Activated CD8-positive, alpha-beta memory T cell treated with anti-CD3 and anti-CD28 coated beads for 1 hour (primary cell): ENCODE measurements around the gene ZDHHC7.
A peak's percentile ranks its signal among the peaks of the same experiment; 100 is the strongest.

Experiments used
- DNase-seq, 2 donors: peaks; one replicate each; pipeline ENCODE4 v3.0.0-alpha.2; 2020; ENCODE audit warnings: low read depth in 1 of 2; ENCODE audit errors: extremely low read depth in 1 of 2

ZDHHC7 gene

GRCh38 chr16:84925092-84925772, 86.1 kb downstream of the ZDHHC7 start:
- peak; percentile 32 to 54 for DNase-seq

- DNase-seq: no peak
Observed at GRCh38 chr16:84924331-84925091, 86.8 kb downstream of the ZDHHC7 start.
